ENCODE results near the gene PIK3C2G.

DNA sequence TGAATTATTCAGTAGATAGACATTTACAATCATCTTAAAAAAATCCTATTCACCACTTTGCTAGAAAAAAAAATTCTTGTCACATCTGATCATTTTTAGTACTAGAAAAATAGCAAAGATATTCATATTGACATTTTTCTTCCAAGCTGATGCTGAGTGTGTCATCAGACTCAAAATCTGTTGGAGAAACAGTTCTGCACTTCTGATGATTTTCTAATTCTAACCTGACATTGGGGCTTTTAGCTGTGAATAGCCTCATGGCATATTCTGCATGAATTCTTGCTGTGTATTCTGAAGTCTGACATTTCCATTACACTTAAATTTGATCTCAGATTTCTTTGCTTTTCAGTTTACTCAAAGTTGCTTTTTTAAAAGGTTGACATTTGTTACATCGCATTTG, 150.1 kb downstream of the PIK3C2G start:
- TF ChIP-seq POLR2A (IDR thresholded peaks at IDR 0.05; ENCODE audit: low read depth, low read length): no peak
- no peak for TF ChIP-seq POLR2AphosphoS5 (IDR thresholded peaks at IDR 0.05; ENCODE audit: low read depth, low read length)

Measured in GM12891 (cell line).